Measurements from ENCODE around the gene LPO. TPM values are rescaled to one million over a fixed set of nuclear protein-coding genes. Genes with fewer than 3 reads are reported as not detected.

LPO gene
- total RNA-seq, 1 experiment from 2014 or later: not detected

DNA sequence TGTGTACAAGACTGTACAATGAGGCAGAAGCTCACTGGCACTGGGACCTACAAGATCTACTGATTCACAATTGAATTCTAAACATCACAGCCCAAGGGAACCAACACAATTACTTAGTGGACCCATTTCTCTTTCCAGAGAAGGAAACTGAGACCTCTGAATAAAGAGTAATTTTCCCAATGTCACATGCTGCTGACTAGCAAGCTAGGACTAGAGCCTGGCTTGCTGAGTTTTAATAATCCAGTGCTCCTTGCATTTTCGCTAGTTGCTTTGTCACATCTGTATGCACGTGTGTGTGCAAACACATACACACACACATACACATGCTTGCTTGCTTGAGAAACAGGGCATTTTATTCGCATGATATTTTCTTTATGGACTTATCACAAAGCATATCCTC is 3.9 kb upstream of the LPO start:
- no peaks in the 10 kb centered on the region for H3K9me3 ChIP-seq (ENCODE audit: control insufficient read depth, insufficient read depth, low read depth, low read length)
- ATAC-seq: no peak
- POLR2A ChIA-PET: no interaction called here

DNA sequence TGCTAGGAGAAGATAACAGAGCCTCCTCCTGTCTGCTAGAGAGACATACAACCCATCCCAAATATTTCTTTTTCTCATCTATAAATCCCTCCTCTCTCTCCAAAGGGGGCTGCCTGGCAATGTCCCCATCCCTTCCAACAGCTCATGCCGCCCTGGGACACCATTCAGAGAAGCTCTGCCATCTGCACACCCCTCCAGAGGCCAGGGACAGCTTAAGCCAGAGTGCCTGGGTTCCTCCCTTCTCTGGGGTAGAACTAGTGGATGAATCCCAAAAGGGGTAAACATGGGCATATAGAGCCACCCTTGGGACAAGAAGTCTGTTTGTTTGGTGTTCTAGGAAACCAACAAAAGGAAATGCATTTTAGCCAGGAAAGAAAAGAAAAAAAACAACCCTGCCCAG is 2.6 kb upstream of the LPO start:
- no peak overlapping the region for H3K4me3 ChIP-seq (ENCODE audit: low read depth in 2 of 2, low read length in 2 of 2)
- DNase-seq (ENCODE audit: low read depth, low spot score) (no peak), ATAC-seq (no peak)
- intact Hi-C loops (cut with micrococcal nuclease; ENCODE audit: unreplicated experiment): no loop called here
- no peak overlapping the region for H3K27ac ChIP-seq (ENCODE audit: low read length)
- TF ChIP-seq, protein P1, sequence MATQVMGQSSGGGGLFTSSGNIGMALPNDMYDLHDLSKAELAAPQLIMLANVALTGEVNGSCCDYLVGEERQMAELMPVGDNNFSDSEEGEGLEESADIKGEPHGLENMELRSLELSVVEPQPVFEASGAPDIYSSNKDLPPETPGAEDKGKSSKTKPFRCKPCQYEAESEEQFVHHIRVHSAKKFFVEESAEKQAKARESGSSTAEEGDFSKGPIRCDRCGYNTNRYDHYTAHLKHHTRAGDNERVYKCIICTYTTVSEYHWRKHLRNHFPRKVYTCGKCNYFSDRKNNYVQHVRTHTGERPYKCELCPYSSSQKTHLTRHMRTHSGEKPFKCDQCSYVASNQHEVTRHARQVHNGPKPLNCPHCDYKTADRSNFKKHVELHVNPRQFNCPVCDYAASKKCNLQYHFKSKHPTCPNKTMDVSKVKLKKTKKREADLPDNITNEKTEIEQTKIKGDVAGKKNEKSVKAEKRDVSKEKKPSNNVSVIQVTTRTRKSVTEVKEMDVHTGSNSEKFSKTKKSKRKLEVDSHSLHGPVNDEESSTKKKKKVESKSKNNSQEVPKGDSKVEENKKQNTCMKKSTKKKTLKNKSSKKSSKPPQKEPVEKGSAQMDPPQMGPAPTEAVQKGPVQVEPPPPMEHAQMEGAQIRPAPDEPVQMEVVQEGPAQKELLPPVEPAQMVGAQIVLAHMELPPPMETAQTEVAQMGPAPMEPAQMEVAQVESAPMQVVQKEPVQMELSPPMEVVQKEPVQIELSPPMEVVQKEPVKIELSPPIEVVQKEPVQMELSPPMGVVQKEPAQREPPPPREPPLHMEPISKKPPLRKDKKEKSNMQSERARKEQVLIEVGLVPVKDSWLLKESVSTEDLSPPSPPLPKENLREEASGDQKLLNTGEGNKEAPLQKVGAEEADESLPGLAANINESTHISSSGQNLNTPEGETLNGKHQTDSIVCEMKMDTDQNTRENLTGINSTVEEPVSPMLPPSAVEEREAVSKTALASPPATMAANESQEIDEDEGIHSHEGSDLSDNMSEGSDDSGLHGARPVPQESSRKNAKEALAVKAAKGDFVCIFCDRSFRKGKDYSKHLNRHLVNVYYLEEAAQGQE (IDR thresholded peaks at IDR 0.05; ENCODE audit: insufficient read depth in 1 of 2, low read depth in 2 of 2, low read length in 1 of 2): no peak
- no peak for TF ChIP-seq SIN3A (IDR thresholded peaks at IDR 0.05; ENCODE audit: borderline replicate concordance, insufficient read depth, low read depth, low read length)
- no peak for TF ChIP-seq TCF7L2 (IDR thresholded peaks at IDR 0.05; ENCODE audit: low read depth, low read length)
- TF ChIP-seq POLR2AphosphoS5 (IDR thresholded peaks at IDR 0.05; ENCODE audit: low read depth, low read length): no peak
- no peak for TF ChIP-seq CTCF (IDR thresholded peaks at IDR 0.05)
- no peaks in the 10 kb centered on the region for H3K9me3 ChIP-seq (ENCODE audit: control insufficient read depth, insufficient read depth, low read depth, low read length)
- H3K27me3 ChIP-seq (ENCODE audit: control insufficient read depth, insufficient read depth, low read length): peaks cover 24% of the 10 kb centered on the region
- no peaks in the 10 kb centered on the region for H3K4me1 ChIP-seq (ENCODE audit: control insufficient read depth, insufficient read depth, low read length)
- H3K36me3 ChIP-seq (ENCODE audit: control insufficient read depth, insufficient read depth, low read length): no peaks in the 10 kb centered on the region
- POLR2A ChIA-PET: no interaction called here
- no TSS peak for BruUV-seq (replicated peaks)
- in situ Hi-C loops (cut with HindIII; ENCODE audit: low pct_unique_long_range_greater_than_20kb, low sequenced_read_pairs): no loop called here
- CTCF ChIA-PET: no interaction called here

More for the DNA sequence above, 3.9 kb upstream of the LPO start:
- Histone ChIP-seq H3K36me3 (ENCODE audit: control insufficient read depth, insufficient read depth, low read length) (no peaks in the 10 kb centered on the region), H3K27ac (ENCODE audit: low read length) (no peak overlapping the region), H3K27me3 (ENCODE audit: control insufficient read depth, insufficient read depth, low read length) (peaks cover 17% of the 10 kb centered on the region), H3K4me1 (ENCODE audit: control insufficient read depth, insufficient read depth, low read length) (no peaks in the 10 kb centered on the region), H3K4me3 (ENCODE audit: low read depth in 2 of 2, low read length in 2 of 2) (no peak overlapping the region)
- intact Hi-C loops (cut with micrococcal nuclease; ENCODE audit: unreplicated experiment) (no loop called here), in situ Hi-C loops (cut with HindIII; ENCODE audit: low pct_unique_long_range_greater_than_20kb, low sequenced_read_pairs) (no loop called here)
- no TSS peak for BruUV-seq (replicated peaks)
- DNase-seq (ENCODE audit: low read depth, low spot score): no peak
- TF ChIP-seq POLR2AphosphoS5 (IDR thresholded peaks at IDR 0.05; ENCODE audit: low read depth, low read length) (no peak), TCF7L2 (IDR thresholded peaks at IDR 0.05; ENCODE audit: low read depth, low read length) (no peak), SIN3A (IDR thresholded peaks at IDR 0.05; ENCODE audit: borderline replicate concordance, insufficient read depth, low read depth, low read length) (no peak)
- TF ChIP-seq, protein P1 (IDR thresholded peaks at IDR 0.05; ENCODE audit: insufficient read depth in 1 of 2, low read depth in 2 of 2, low read length in 1 of 2): no peak
- CTCF ChIA-PET: no interaction called here

Measured in Panc1 (cell line).